Measurements from ENCODE around the gene IRAK4. TPM values are rescaled to one million over a fixed set of nuclear protein-coding genes. Genes with fewer than 3 reads are reported as not detected.

IRAK4 gene
- total and polyA plus RNA-seq, 12 donors = 3.6 to 8.1 (median 4.1) TPM

- no peaks in the 10 kb centered on the region for H3K36me3 ChIP-seq
- DNase-seq (no peak), ATAC-seq (no peak)
- 80 to 83% methylated on average over 3 of the region's 3 CpGs for WGBS, 2 donors
- no peak overlapping the region for H3K27ac ChIP-seq
- no peaks in the 10 kb centered on the region for H3K9me3 ChIP-seq
- no peak overlapping the region for H3K4me3 ChIP-seq
- peaks cover 0 to 3% (median 0%) of the 10 kb centered on the region in 7 donors for H3K27me3 ChIP-seq
- no peaks in the 10 kb centered on the region for H3K4me1 ChIP-seq
- intact Hi-C loops (cut with DNase I) = no loop called here
- TF ChIP-seq, protein P1, sequence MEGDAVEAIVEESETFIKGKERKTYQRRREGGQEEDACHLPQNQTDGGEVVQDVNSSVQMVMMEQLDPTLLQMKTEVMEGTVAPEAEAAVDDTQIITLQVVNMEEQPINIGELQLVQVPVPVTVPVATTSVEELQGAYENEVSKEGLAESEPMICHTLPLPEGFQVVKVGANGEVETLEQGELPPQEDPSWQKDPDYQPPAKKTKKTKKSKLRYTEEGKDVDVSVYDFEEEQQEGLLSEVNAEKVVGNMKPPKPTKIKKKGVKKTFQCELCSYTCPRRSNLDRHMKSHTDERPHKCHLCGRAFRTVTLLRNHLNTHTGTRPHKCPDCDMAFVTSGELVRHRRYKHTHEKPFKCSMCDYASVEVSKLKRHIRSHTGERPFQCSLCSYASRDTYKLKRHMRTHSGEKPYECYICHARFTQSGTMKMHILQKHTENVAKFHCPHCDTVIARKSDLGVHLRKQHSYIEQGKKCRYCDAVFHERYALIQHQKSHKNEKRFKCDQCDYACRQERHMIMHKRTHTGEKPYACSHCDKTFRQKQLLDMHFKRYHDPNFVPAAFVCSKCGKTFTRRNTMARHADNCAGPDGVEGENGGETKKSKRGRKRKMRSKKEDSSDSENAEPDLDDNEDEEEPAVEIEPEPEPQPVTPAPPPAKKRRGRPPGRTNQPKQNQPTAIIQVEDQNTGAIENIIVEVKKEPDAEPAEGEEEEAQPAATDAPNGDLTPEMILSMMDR (IDR thresholded peaks at IDR 0.05) = no peak
These were observed 57.4 kb downstream of the IRAK4 start for GRCh38 chr12:43816168-43816567.

DNA sequence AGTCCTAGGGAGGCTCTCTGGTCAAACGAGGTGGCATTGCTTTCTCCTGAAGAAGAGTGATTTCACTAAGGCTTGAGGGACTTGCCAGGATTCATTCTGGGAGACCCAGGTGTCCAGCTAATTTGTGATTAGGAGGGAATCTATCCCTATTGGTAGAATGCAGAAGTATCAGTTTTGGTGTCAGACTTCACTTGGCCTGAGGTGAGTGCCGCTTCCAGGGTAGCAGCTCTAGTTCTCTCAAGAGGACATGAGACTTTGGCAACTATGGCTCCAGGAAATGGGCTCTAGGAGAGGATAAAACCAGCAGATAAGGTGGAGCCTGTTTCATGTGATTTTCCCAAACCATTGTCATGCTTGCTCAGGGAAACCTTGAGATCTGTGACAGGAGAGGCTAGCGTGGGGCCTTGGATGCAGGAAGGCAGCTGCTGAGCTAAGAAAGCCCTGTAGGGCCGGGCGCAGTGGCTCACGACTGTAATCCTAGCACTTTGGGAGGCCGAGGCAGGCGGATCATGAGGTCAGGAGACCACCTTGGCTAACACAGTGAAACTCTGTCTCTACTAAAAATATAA is 65.5 kb downstream of the IRAK4 start:
- WGBS, 2 donors = 86 to 89% methylated on average over 8 of the region's 8 CpGs
- intact Hi-C loops (cut with DNase I) = no loop called here
- Histone ChIP-seq H3K4me1 (no peaks in the 10 kb centered on the region), H3K9me3 (no peaks in the 10 kb centered on the region), H3K4me3 (no peak overlapping the region), H3K36me3 (no peaks in the 10 kb centered on the region), H3K27ac (no peak overlapping the region), H3K27me3 (no peaks in the 10 kb centered on the region)
- TF ChIP-seq, protein P1 (IDR thresholded peaks at IDR 0.05) = no peak
- DNase-seq (no peak), ATAC-seq (no peak)

- TF ChIP-seq, protein P1 (IDR thresholded peaks at IDR 0.05) = no peak
- DNase-seq (no peak), ATAC-seq (no peak)
- intact Hi-C loops (cut with DNase I) = no loop called here
- Histone ChIP-seq H3K4me1 (no peaks in the 10 kb centered on the region), H3K27me3 (no peaks in the 10 kb centered on the region), H3K4me3 (no peak overlapping the region), H3K27ac (no peak overlapping the region), H3K9me3 (no peaks in the 10 kb centered on the region), H3K36me3 (no peaks in the 10 kb centered on the region)
- whole genome bisulfite sequencing, 2 donors = 92 to 93% methylated on average over 3 of the region's 3 CpGs
These were observed 67.9 kb downstream of the IRAK4 start for GRCh38 chr12:43826681-43827080.

DNA sequence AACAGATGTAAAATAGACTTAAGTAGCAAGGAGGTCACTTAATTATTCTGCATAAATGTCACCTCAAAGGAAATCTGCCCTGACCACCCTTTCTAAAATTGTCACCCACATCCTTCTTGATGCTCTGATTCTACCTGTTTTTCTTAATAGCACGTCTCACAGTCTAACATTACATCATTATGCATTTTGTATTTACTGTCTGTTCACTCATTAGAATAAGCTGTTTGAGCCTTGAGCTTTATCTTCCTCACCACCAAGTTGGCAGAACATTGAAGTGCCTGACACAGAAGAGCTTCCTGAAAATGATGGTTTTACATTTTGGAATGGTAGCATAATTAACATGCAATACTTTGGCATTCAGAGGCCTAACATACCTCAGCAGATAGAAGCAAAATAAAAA is 68.3 kb downstream of the IRAK4 start:
- H3K36me3 ChIP-seq = no peaks in the 10 kb centered on the region
- H3K4me3 ChIP-seq = no peak overlapping the region
- H3K27ac ChIP-seq = no peak overlapping the region
- intact Hi-C loops (cut with DNase I) = no loop called here
- H3K27me3 ChIP-seq = no peaks in the 10 kb centered on the region
- 66 to 83% methylated on average over 1 of the region's 1 CpG for WGBS, 2 donors
- TF ChIP-seq, protein P1 (IDR thresholded peaks at IDR 0.05) = no peak
- no peaks in the 10 kb centered on the region for H3K4me1 ChIP-seq
- no peak for ATAC-seq
- H3K9me3 ChIP-seq = no peaks in the 10 kb centered on the region
- DNase-seq = no peak

All from heart right ventricle (tissue), 16 donors.